K562 (cell line): ENCODE measurements around the gene MCC.

ENCODE experiments used
- CBX8 ChIP-seq: fragments of 200-600 bp; sonication (generic); IDR thresholded peaks from 2 replicates; pipeline ENCODE4 v1.6.1; 2012; ENCODE audit warnings: borderline replicate concordance, mixed run types, low read depth, mild to moderate bottlenecking, moderate library complexity, mixed read lengths, low read length, control low read depth, inconsistent platforms; ENCODE audit not compliant: poor library complexity, severe bottlenecking; ENCODE audit errors: extremely low read depth
- NFATC3 ChIP-seq: fragments of 450-650 bp; IDR thresholded peaks from 2 replicates; pipeline ENCODE4 v1.6.1; 2017; ENCODE audit warnings: mild to moderate bottlenecking
- NFE2L1 ChIP-seq: fragments of 450-650 bp; IDR thresholded peaks from 2 replicates; pipeline ENCODE4 v1.6.1; 2016; ENCODE audit warnings: missing genetic modification characterization, low read depth, mild to moderate bottlenecking, missing compliant biosample characterization, moderate library complexity, borderline replicate concordance
- SP1 ChIP-seq: sonication (generic); formaldehyde crosslinking; IDR thresholded peaks from 2 replicates; pipeline ENCODE4 v1.8.1; 2022; ENCODE audit warnings: mild to moderate bottlenecking, missing genetic modification reagents
- TARDBP ChIP-seq: fragments of 450-650 bp; IDR thresholded peaks from 2 replicates; pipeline ENCODE4 v1.6.1; 2016
- YY1 ChIP-seq, 3 experiments: IDR thresholded peaks; 2 replicates each; pipeline ENCODE4 v1.6.1; 2011; ENCODE audit warnings: low read length in 2 of 3, mild to moderate bottlenecking in 2 of 3, moderate library complexity in 2 of 3, borderline replicate concordance in 1 of 3, control low read depth in 1 of 3, low read depth in 1 of 3; ENCODE audit not compliant: insufficient read depth in 3 of 3, insufficient replicate concordance in 2 of 3, control insufficient read depth in 1 of 3, insufficient read length in 1 of 3; ENCODE audit errors: extremely low read depth in 1 of 3
- ZNF274 ChIP-seq: IDR thresholded peaks from 2 replicates; pipeline ENCODE4 v1.6.1; 2011; ENCODE audit warnings: low read depth, mild to moderate bottlenecking, low read length, moderate library complexity, borderline replicate concordance
- TF ChIP-seq, protein P1 (sequence below): fragments of 150-350 bp; IDR thresholded peaks from 2 replicates; pipeline ENCODE4 v1.6.1; 2014; ENCODE audit warnings: low read depth, mild to moderate bottlenecking, low read length, borderline replicate concordance
- TF ChIP-seq, protein P2 (sequence below): fragments of 250-450 bp; sonication (Bioruptor Pico); IDR thresholded peaks from 2 replicates; pipeline ENCODE4 v1.8.0; 2021; ENCODE audit warnings: moderate library complexity, mild to moderate bottlenecking, inconsistent platforms

GRCh38 chr5:113510836-113511451, 22.7 kb upstream of the MCC start:
- TF ChIP-seq SP1 (CRISPR knock-in tag) (no peak), YY1 (IDR thresholded peaks at IDR 0.05; ENCODE audit: borderline replicate concordance in 1 of 3, control insufficient read depth in 1 of 3, extremely low read depth in 1 of 3, insufficient read depth in 3 of 3, insufficient read length in 1 of 3, insufficient replicate concordance in 2 of 3, low read depth in 1 of 3, low read length in 2 of 3) (no peak), TARDBP (no peak), ZNF274 (no peak), NFATC3 (no peak), NFE2L1 (tag) (no peak), CBX8 (no peak)
- TF ChIP-seq, protein P1, sequence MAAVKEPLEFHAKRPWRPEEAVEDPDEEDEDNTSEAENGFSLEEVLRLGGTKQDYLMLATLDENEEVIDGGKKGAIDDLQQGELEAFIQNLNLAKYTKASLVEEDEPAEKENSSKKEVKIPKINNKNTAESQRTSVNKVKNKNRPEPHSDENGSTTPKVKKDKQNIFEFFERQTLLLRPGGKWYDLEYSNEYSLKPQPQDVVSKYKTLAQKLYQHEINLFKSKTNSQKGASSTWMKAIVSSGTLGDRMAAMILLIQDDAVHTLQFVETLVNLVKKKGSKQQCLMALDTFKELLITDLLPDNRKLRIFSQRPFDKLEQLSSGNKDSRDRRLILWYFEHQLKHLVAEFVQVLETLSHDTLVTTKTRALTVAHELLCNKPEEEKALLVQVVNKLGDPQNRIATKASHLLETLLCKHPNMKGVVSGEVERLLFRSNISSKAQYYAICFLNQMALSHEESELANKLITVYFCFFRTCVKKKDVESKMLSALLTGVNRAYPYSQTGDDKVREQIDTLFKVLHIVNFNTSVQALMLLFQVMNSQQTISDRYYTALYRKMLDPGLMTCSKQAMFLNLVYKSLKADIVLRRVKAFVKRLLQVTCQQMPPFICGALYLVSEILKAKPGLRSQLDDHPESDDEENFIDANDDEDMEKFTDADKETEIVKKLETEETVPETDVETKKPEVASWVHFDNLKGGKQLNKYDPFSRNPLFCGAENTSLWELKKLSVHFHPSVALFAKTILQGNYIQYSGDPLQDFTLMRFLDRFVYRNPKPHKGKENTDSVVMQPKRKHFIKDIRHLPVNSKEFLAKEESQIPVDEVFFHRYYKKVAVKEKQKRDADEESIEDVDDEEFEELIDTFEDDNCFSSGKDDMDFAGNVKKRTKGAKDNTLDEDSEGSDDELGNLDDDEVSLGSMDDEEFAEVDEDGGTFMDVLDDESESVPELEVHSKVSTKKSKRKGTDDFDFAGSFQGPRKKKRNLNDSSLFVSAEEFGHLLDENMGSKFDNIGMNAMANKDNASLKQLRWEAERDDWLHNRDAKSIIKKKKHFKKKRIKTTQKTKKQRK, result no peak
- TF ChIP-seq, protein P2, sequence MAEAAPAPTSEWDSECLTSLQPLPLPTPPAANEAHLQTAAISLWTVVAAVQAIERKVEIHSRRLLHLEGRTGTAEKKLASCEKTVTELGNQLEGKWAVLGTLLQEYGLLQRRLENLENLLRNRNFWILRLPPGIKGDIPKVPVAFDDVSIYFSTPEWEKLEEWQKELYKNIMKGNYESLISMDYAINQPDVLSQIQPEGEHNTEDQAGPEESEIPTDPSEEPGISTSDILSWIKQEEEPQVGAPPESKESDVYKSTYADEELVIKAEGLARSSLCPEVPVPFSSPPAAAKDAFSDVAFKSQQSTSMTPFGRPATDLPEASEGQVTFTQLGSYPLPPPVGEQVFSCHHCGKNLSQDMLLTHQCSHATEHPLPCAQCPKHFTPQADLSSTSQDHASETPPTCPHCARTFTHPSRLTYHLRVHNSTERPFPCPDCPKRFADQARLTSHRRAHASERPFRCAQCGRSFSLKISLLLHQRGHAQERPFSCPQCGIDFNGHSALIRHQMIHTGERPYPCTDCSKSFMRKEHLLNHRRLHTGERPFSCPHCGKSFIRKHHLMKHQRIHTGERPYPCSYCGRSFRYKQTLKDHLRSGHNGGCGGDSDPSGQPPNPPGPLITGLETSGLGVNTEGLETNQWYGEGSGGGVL (CRISPR knock-in tag), result no peak
